Esophagus squamous epithelium (tissue), 5 donors: ENCODE data around the gene SECISBP2. TPM values are rescaled to one million over a fixed set of nuclear protein-coding genes. Genes with fewer than 3 reads are reported as not detected.
A peak's percentile ranks its signal among the peaks of the same experiment; 100 is the strongest.
"Not testable (repeated sequence)": the region's sequence is repeated elsewhere in the genome, so short reads cannot be mapped to it uniquely, and the experiment has no call there.

Experiments
- DNase-seq: peaks from one replicate; lab custom pipeline; 2025; lab: John Stamatoyannopoulos, UW
- H3K27ac ChIP-seq, 4 donors: fragments of 200-600 bp; sonication (generic); one replicate each; pipeline ENCODE4 v1.5.1; 2016 to 2019; ENCODE audit warnings: mild to moderate bottlenecking in 1 of 4
- H3K27me3 ChIP-seq, 4 donors: fragments of 200-600 bp; sonication (generic); 1 replicate in 3 of 4; 2 replicates in 1 of 4; pipeline versions ENCODE4 v1.5.1 to v1.6.0; 2017 to 2021; ENCODE audit warnings: antibody characterized with exemption in 1 of 4
- H3K36me3 ChIP-seq, 3 donors: fragments of 200-600 bp; sonication (generic); one replicate each; pipeline ENCODE4 v1.5.1; 2016 to 2019
- H3K4me1 ChIP-seq, 3 donors: fragments of 200-600 bp; sonication (generic); one replicate each; pipeline ENCODE4 v1.5.1; 2017 to 2019
- H3K4me3 ChIP-seq, 4 donors: fragments of 200-600 bp; sonication (generic); 1 replicate in 3 of 4; 2 replicates in 1 of 4; pipeline ENCODE4 v1.5.1; 2016 to 2019; ENCODE audit warnings: mild to moderate bottlenecking in 2 of 4, moderate library complexity in 1 of 4
- H3K9me3 ChIP-seq, 3 donors: fragments of 200-600 bp; sonication (generic); one replicate each; pipeline ENCODE4 v1.5.1; 2016 to 2019
- CTCF ChIP-seq, 6 experiments: fragments of 450-650 bp in 4 of 6; fragments of 200-600 bp in 2 of 6; sonication (generic) in 2 of 6; IDR thresholded peaks; one replicate each; pipeline ENCODE4 v1.5.1; 2016 to 2019; ENCODE audit warnings: antibody characterized with exemption in 6 of 6, mild to moderate bottlenecking in 4 of 6, moderate library complexity in 4 of 6
- POLR2A ChIP-seq, 4 donors: fragments of 450-650 bp; IDR thresholded peaks; one replicate each; pipeline ENCODE4 v1.6.1; 2017; ENCODE audit warnings: antibody characterized with exemption in 4 of 4, mild to moderate bottlenecking in 4 of 4, moderate library complexity in 3 of 4
- WGBS, 2 donors: methylation state at CpG; one replicate each; pipeline ENCODE4 v1.1.5; 2018; 5-methylcytosine and 5-hydroxymethylcytosine counted together
- intact Hi-C: fragments of 100-400 bp; cut with DNase I; formaldehyde crosslinking; loops from one replicate; pipeline ENCODE4 v1.15.0; 2022
- total RNA-seq, 4 donors: library from RNA; depleted of rRNA; stranded (reverse); fragments of >200 nt; gene quantifications; one replicate each; pipeline ENCODE4 v1.1.0, GENCODE V29; 2016
- donor health status: DM: yes; HTN: yes; CAD: no.

SECISBP2 gene
- total RNA-seq, 4 donors from 2014 or later: 23.1 to 50.9 (median 27.7) TPM

- DNase-seq: no peak
- Histone ChIP-seq H3K36me3 (no peaks in the 10 kb centered on the region), H3K27me3 (no peaks in the 10 kb centered on the region), H3K9me3 (peaks cover 0 to 23% (median 11%) of the 10 kb centered on the region in 3 donors), H3K27ac (no peak overlapping the region), H3K4me3 (no peak overlapping the region), H3K4me1 (peaks cover 0 to 13% (median 4%) of the 10 kb centered on the region in 3 donors)
- 94 to 100% methylated on average over 1 to 2 of the region's 2 CpGs for WGBS, 2 donors
- TF ChIP-seq CTCF (IDR thresholded peaks at IDR 0.05) (no peak), POLR2A (IDR thresholded peaks at IDR 0.05) (no peak)
- intact Hi-C loops: loop anchor here (10.0 kb wide), 1 partner anchor 272 kb away; no protein-coding TSS in a partner anchor
Measured at GRCh38 chr9:89277043-89277442, 41.3 kb upstream of the SECISBP2 start.

- peaks cover 0 to 23% (median 11%) of the 10 kb centered on the region in 3 donors for H3K9me3 ChIP-seq
- no peaks in the 10 kb centered on the region for H3K27me3 ChIP-seq
- no peak for DNase-seq
- no peak overlapping the region for H3K27ac ChIP-seq
- no peak for TF ChIP-seq CTCF (IDR thresholded peaks at IDR 0.05)
- TF ChIP-seq POLR2A (IDR thresholded peaks at IDR 0.05): no peak
- no peak overlapping the region for H3K4me3 ChIP-seq
- intact Hi-C loops: loop anchor here (10.0 kb wide), 1 partner anchor 273 kb away; no protein-coding TSS in a partner anchor
- H3K36me3 ChIP-seq: no peaks in the 10 kb centered on the region
- H3K4me1 ChIP-seq: peaks cover 0 to 17% (median 4%) of the 10 kb centered on the region in 3 donors
Measured at GRCh38 chr9:89277454-89277853, 40.8 kb upstream of the SECISBP2 start.

GRCh38 chr9:89278551-89278950 is 39.7 kb upstream of the SECISBP2 start:
- no peak overlapping the region for H3K4me3 ChIP-seq
- H3K27ac ChIP-seq: no peak overlapping the region
- intact Hi-C loops: loop anchor here (10.0 kb wide), 1 partner anchor 274 kb away; no protein-coding TSS in a partner anchor
- WGBS, 2 donors: 86 to 88% methylated on average over 2 of the region's 2 CpGs
- no peaks in the 10 kb centered on the region for H3K36me3 ChIP-seq
- H3K27me3 ChIP-seq: no peaks in the 10 kb centered on the region
- TF ChIP-seq POLR2A (IDR thresholded peaks at IDR 0.05) (no peak), CTCF (IDR thresholded peaks at IDR 0.05) (no peak)
- H3K9me3 ChIP-seq: peaks cover 0 to 12% (median 6%) of the 10 kb centered on the region in 3 donors
- DNase-seq: no peak
- peaks cover 0 to 19% (median 4%) of the 10 kb centered on the region in 3 donors for H3K4me1 ChIP-seq

- no peaks in the 10 kb centered on the region for H3K36me3 ChIP-seq
- no peaks in the 10 kb centered on the region for H3K27me3 ChIP-seq
- TF ChIP-seq CTCF (IDR thresholded peaks at IDR 0.05) (peak; percentile 33 to 78 (median 62)), POLR2A (IDR thresholded peaks at IDR 0.05) (no peak)
- H3K27ac ChIP-seq: no peak overlapping the region
- peaks cover 0 to 6% (median 0%) of the 10 kb centered on the region in 3 donors for H3K9me3 ChIP-seq
- 61 to 64% methylated on average over 5 of the region's 5 CpGs for WGBS, 2 donors
- H3K4me1 ChIP-seq: peaks cover 0 to 19% (median 4%) of the 10 kb centered on the region in 3 donors
- DNase-seq: no peak
- intact Hi-C loops: loop anchor here (10.0 kb wide), 1 partner anchor 274 kb away; no protein-coding TSS in a partner anchor
- H3K4me3 ChIP-seq: no peak overlapping the region
Measured at GRCh38 chr9:89278997-89279739, 39.1 kb upstream of the SECISBP2 start.

- H3K27ac ChIP-seq: no peak overlapping the region
- WGBS, 2 donors: 70 to 72% methylated on average over 2 of the region's 2 CpGs
- no peak overlapping the region for H3K4me3 ChIP-seq
- no peak for TF ChIP-seq CTCF (IDR thresholded peaks at IDR 0.05)
- TF ChIP-seq POLR2A (IDR thresholded peaks at IDR 0.05): no peak
- intact Hi-C loops: no loop called here
- H3K36me3 ChIP-seq: no peaks in the 10 kb centered on the region
- peaks cover 0 to 19% (median 4%) of the 10 kb centered on the region in 3 donors for H3K4me1 ChIP-seq
- no peaks in the 10 kb centered on the region for H3K9me3 ChIP-seq
- no peak for DNase-seq
- H3K27me3 ChIP-seq: no peaks in the 10 kb centered on the region
Measured at GRCh38 chr9:89281106-89281505, 37.2 kb upstream of the SECISBP2 start.

GRCh38 chr9:89282248-89282968 is 35.9 kb upstream of the SECISBP2 start:
- intact Hi-C loops, DNase-seq, H3K27me3 ChIP-seq, H3K27ac ChIP-seq, H3K9me3 ChIP-seq, H3K36me3 ChIP-seq: not testable (repeated sequence)
- peak overlapping the region; percentile 11 to 56 (median 38) for H3K4me3 ChIP-seq
- H3K4me1 ChIP-seq: peaks cover 0 to 17% (median 4%) of the 10 kb centered on the region in 3 donors
- WGBS, 2 donors: 88% methylated on average over 4 of the region's 42 CpGs; no CpG with 5 or more reads in 1 of the 2 donors
